Measurements from ENCODE around the gene FHIT.

- no peak for TF ChIP-seq FOXA1 (IDR thresholded peaks at IDR 0.05)
- TF ChIP-seq MAX (IDR thresholded peaks at IDR 0.05), result no peak
- TF ChIP-seq CTCF (IDR thresholded peaks at IDR 0.05; ENCODE audit: low read depth, low read length, missing input control), result no peak
Observed at GRCh38 chr3:61184956-61185355, 66.3 kb downstream of the FHIT start.

Data from liver (tissue), 2 donors.